GM12878 (cell line): ENCODE data around the gene NDUFAF5. TPM values are rescaled to one million over a fixed set of nuclear protein-coding genes. Genes with fewer than 3 reads are reported as not detected.
A peak's percentile ranks its signal among the peaks of the same experiment; 100 is the strongest.

Source experiments
- ASH2L ChIP-seq: fragments of 300-600, 200-600 bp; sonication (generic); IDR thresholded peaks from 2 replicates; pipeline ENCODE4 v1.6.1; 2017; ENCODE audit warnings: low read depth, mild to moderate bottlenecking, borderline replicate concordance
- ATF7 ChIP-seq: fragments of 450-650 bp; IDR thresholded peaks from 2 replicates; pipeline ENCODE4 v1.6.1; 2016; ENCODE audit warnings: low read depth, mild to moderate bottlenecking
- BMI1 ChIP-seq: fragments of 450-650 bp; IDR thresholded peaks from 2 replicates; pipeline ENCODE4 v1.6.1; 2016; ENCODE audit warnings: mild to moderate bottlenecking, moderate library complexity, borderline replicate concordance
- CBFB ChIP-seq: IDR thresholded peaks from 2 replicates; pipeline ENCODE4 v1.6.1; 2016; ENCODE audit warnings: antibody characterized with exemption, low read depth
- CREB1 ChIP-seq: IDR thresholded peaks from 2 replicates; pipeline ENCODE4 v1.6.1; 2012; ENCODE audit warnings: low read depth, mild to moderate bottlenecking, inconsistent platforms
- GATAD2B ChIP-seq: fragments of 450-650 bp; conservative IDR thresholded peaks from 2 replicates; pipeline ENCODE4 v1.6.1; 2017; ENCODE audit warnings: low read depth, mild to moderate bottlenecking, moderate library complexity
- KAT2A ChIP-seq: conservative IDR thresholded peaks from 2 replicates; pipeline ENCODE4 v1.6.1; 2011; ENCODE audit warnings: low read depth, low read length; ENCODE audit not compliant: control insufficient read depth
- MEF2A ChIP-seq: IDR thresholded peaks from 2 replicates; pipeline ENCODE4 v1.6.1; 2011; ENCODE audit warnings: low read depth, mild to moderate bottlenecking, low read length, moderate library complexity; ENCODE audit not compliant: insufficient read depth
- MEF2B ChIP-seq: fragments of 450-650 bp; IDR thresholded peaks from 2 replicates; pipeline ENCODE4 v1.6.1; 2018; ENCODE audit warnings: mild to moderate bottlenecking, moderate library complexity; ENCODE audit not compliant: partially characterized antibody, poor library complexity, severe bottlenecking
- MYB ChIP-seq: fragments of 150-350 bp; IDR thresholded peaks from 2 replicates; pipeline ENCODE4 v1.6.1; 2014; ENCODE audit warnings: mild to moderate bottlenecking, low read depth, low read length, borderline replicate concordance
- NFYA ChIP-seq: IDR thresholded peaks from 2 replicates; pipeline ENCODE4 v1.6.1; 2011; ENCODE audit warnings: low read depth, mild to moderate bottlenecking, low read length, improper control_type of control experiment, borderline replicate concordance
- NR2C1 ChIP-seq: fragments of 450-650 bp; IDR thresholded peaks from 2 replicates; pipeline ENCODE4 v1.6.1; 2017; ENCODE audit warnings: antibody characterized with exemption, mild to moderate bottlenecking, moderate library complexity
- PML ChIP-seq: IDR thresholded peaks from 2 replicates; pipeline ENCODE4 v1.6.1; 2012; ENCODE audit warnings: low read length, inconsistent platforms
- POLR2AphosphoS2 ChIP-seq: IDR thresholded peaks from 2 replicates; pipeline ENCODE4 v1.6.1; 2011; ENCODE audit warnings: low read depth, mild to moderate bottlenecking, low read length, improper control_type of control experiment, moderate library complexity
- RBBP5 ChIP-seq: fragments of 200-600 bp; sonication (generic); conservative IDR thresholded peaks from 2 replicates; pipeline ENCODE4 v1.6.1; 2016
- RFX5 ChIP-seq: IDR thresholded peaks from 2 replicates; pipeline ENCODE4 v1.6.1; 2011; ENCODE audit warnings: low read depth, low read length, improper control_type of control experiment
- SREBF1 ChIP-seq: IDR thresholded peaks from 2 replicates; pipeline ENCODE4 v1.6.1; 2012; ENCODE audit warnings: mild to moderate bottlenecking, low read length
- YBX1 ChIP-seq: fragments of 450-650 bp; IDR thresholded peaks from 2 replicates; pipeline ENCODE4 v1.6.1; 2016; ENCODE audit warnings: antibody characterized with exemption
- YY1 ChIP-seq: IDR thresholded peaks from 2 replicates; pipeline ENCODE4 v1.6.1; 2011; ENCODE audit warnings: low read depth, mild to moderate bottlenecking, low read length
- ZNF622 ChIP-seq: fragments of 450-650 bp; IDR thresholded peaks from 2 replicates; pipeline ENCODE4 v1.6.1; 2017; ENCODE audit warnings: mild to moderate bottlenecking, inconsistent platforms
- polyA plus RNA-seq, 11 experiments: library from polyadenylated mRNA; depleted of rRNA in 4 of 11; unstranded in 6 of 11; stranded (reverse) in 5 of 11; fragments of >200 nt; fragmentation: Nextera tagmentation in 4 of 11; fragmentation: Illumina TruSeq in 1 of 11; extraction: Ambion mirVana in 4 of 11; extraction: Trizol in 1 of 11; gene quantifications; 1 replicate in 1 of 11; 2 replicates in 10 of 11; pipeline versions ENCODE4 v1.2.1 to v1.2.3, GENCODE V29; 2011 to 2016; ENCODE audit warnings: inconsistent platforms in 2 of 11, missing spikeins in 2 of 11, low read depth in 1 of 11
- total RNA-seq, 4 experiments: library from RNA; depleted of rRNA in 3 of 4; stranded (reverse); fragments of >200 nt in 3 of 4; fragmentation: Illumina TruSeq in 1 of 4; extraction: Trizol in 1 of 4; gene quantifications; 2 replicates each; pipeline versions ENCODE4 v1.2.1 to v1.2.3, GENCODE V29; 2013 to 2021
- TF ChIP-seq, protein P1 (sequence below): fragments of 450-650 bp; IDR thresholded peaks from 2 replicates; pipeline ENCODE4 v1.6.1; 2018; ENCODE audit warnings: mild to moderate bottlenecking, low read depth, moderate library complexity; ENCODE audit not compliant: partially characterized antibody
- TF ChIP-seq, protein P2 (sequence below): fragments of 450-650 bp; formaldehyde crosslinking; IDR thresholded peaks from 2 replicates; pipeline ENCODE4 v1.4.0; 2022; ENCODE audit warnings: mild to moderate bottlenecking, moderate library complexity

The NDUFAF5 gene
- total and polyA plus RNA-seq, 10 of the 15 experiments (the other 5 are each of a cell fraction or from before 2014, with no cell fraction given), result 15.6 to 36.9 (median 28.0) TPM

- TF ChIP-seq NFYA (no peak), POLR2AphosphoS2 (0 out of 2 replicates have a peak, but pooled peaks have one; percentile 79), ATF7 (no peak; the same call in 1 of the 2 replicates), MEF2B (no peak), PML (peak; percentile 80; the same call in 1 of the 2 replicates), NR2C1 (no peak), RFX5 (no peak), CBFB (peak; percentile 76), YY1 (peak; percentile 82), YBX1 (no peak), BMI1 (no peak), CREB1 (peak; percentile 93), SREBF1 (peak; percentile 58; the same call in 1 of the 2 replicates), KAT2A (no peak), ASH2L (0 out of 2 replicates have a peak, but pooled peaks have one; percentile 39), RBBP5 (no peak), ZNF622 (no peak), GATAD2B (no peak), MYB (0 out of 2 replicates have a peak, but pooled peaks have one; percentile 39), MEF2A (peak; percentile 45; the same call in 1 of the 2 replicates)
- TF ChIP-seq, protein P1, sequence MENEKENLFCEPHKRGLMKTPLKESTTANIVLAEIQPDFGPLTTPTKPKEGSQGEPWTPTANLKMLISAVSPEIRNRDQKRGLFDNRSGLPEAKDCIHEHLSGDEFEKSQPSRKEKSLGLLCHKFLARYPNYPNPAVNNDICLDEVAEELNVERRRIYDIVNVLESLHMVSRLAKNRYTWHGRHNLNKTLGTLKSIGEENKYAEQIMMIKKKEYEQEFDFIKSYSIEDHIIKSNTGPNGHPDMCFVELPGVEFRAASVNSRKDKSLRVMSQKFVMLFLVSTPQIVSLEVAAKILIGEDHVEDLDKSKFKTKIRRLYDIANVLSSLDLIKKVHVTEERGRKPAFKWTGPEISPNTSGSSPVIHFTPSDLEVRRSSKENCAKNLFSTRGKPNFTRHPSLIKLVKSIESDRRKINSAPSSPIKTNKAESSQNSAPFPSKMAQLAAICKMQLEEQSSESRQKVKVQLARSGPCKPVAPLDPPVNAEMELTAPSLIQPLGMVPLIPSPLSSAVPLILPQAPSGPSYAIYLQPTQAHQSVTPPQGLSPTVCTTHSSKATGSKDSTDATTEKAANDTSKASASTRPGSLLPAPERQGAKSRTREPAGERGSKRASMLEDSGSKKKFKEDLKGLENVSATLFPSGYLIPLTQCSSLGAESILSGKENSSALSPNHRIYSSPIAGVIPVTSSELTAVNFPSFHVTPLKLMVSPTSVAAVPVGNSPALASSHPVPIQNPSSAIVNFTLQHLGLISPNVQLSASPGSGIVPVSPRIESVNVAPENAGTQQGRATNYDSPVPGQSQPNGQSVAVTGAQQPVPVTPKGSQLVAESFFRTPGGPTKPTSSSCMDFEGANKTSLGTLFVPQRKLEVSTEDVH, result no peak
- TF ChIP-seq, protein P2, sequence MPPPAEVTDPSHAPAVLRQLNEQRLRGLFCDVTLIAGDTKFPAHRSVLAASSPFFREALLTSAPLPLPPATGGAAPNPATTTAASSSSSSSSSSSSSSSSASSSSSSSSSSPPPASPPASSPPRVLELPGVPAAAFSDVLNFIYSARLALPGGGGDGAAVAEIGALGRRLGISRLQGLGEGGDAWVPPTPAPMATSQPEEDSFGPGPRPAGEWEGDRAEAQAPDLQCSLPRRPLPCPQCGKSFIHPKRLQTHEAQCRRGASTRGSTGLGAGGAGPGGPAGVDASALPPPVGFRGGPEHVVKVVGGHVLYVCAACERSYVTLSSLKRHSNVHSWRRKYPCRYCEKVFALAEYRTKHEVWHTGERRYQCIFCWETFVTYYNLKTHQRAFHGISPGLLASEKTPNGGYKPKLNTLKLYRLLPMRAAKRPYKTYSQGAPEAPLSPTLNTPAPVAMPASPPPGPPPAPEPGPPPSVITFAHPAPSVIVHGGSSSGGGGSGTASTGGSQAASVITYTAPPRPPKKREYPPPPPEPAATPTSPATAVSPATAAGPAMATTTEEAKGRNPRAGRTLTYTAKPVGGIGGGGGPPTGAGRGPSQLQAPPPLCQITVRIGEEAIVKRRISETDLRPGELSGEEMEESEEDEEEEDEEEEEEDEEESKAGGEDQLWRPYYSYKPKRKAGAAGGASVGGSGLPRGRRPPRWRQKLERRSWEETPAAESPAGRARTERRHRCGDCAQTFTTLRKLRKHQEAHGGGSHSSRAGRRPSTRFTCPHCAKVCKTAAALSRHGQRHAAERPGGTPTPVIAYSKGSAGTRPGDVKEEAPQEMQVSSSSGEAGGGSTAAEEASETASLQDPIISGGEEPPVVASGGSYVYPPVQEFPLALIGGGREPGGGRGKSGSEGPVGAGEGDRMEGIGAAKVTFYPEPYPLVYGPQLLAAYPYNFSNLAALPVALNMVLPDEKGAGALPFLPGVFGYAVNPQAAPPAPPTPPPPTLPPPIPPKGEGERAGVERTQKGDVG, result no peak
Measured at GRCh38 chr20:13784893-13785715, at the start of gene NDUFAF5, which contains the start of gene ESF1 (continued).
